H1 (cell line): ENCODE measurements around the gene HECTD3. TPM values are rescaled to one million over a fixed set of nuclear protein-coding genes. Genes with fewer than 3 reads are reported as not detected.

Source experiments
- CTCF ChIA-PET: fragments of 300-600 bp; sonication (Branson Sonifier 250); formaldehyde crosslinking; loops from one replicate; lab custom pipeline; 2021; ENCODE audit not compliant: partially characterized antibody; lab: Charles Lee
- POLR2A ChIA-PET: fragments of 300-600 bp; sonication (Branson Sonifier 250); formaldehyde crosslinking; loops from one replicate; lab custom pipeline; 2021; ENCODE audit warnings: inconsistent platforms; ENCODE audit not compliant: partially characterized antibody; lab: Charles Lee
- DNase-seq, 2 experiments: peaks; one replicate each; pipeline versions ENCODE4 v3.0.0 to v3.0.0-alpha.2; 2010 to 2022; ENCODE audit warnings: low spot score in 2 of 2, low read depth in 1 of 2, mixed read lengths in 1 of 2
- FAIRE-seq: peaks from 2 replicates; lab custom pipeline; 2011; peaks lifted over from hg19 to GRCh38; lab: Jason Lieb, UNC
- H2AFZ ChIP-seq: 2 replicates; pipeline ENCODE4 v1.8.1; 2012; ENCODE audit warnings: low read length, inconsistent platforms
- H2AK5ac ChIP-seq: 2 replicates; pipeline ENCODE4 v1.6.1; 2013; ENCODE audit warnings: low read depth, low read length
- H2BK120ac ChIP-seq: replicated peaks from 2 replicates; pipeline ENCODE3; 2013; ENCODE audit warnings: low read depth, low read length, inconsistent platforms
- H2BK12ac ChIP-seq: 2 replicates; pipeline ENCODE4 v1.6.1; 2013; ENCODE audit warnings: low read depth, low read length
- H2BK15ac ChIP-seq: 2 replicates; pipeline ENCODE4 v1.6.1; 2013; ENCODE audit warnings: low read length
- H2BK20ac ChIP-seq: 2 replicates; pipeline ENCODE4 v1.6.1; 2013; ENCODE audit warnings: low read length
- H2BK5ac ChIP-seq: 2 replicates; pipeline ENCODE4 v1.6.1; 2013; ENCODE audit warnings: low read depth, low read length
- H3K14ac ChIP-seq: 2 replicates; pipeline ENCODE4 v1.6.1; 2013; ENCODE audit warnings: inconsistent platforms; ENCODE audit not compliant: insufficient read length
- H3K18ac ChIP-seq: 2 replicates; pipeline ENCODE4 v1.6.1; 2013; ENCODE audit warnings: low read length; ENCODE audit errors: extremely low read depth
- H3K23ac ChIP-seq: 2 replicates; pipeline ENCODE4 v1.6.1; 2013; ENCODE audit warnings: inconsistent platforms; ENCODE audit not compliant: insufficient read length
- H3K23me2 ChIP-seq: 2 replicates; pipeline ENCODE4 v1.6.1; 2013; ENCODE audit warnings: low read depth, low read length
- H3K27ac ChIP-seq: 2 replicates; pipeline ENCODE4 v1.6.1; 2011; ENCODE audit warnings: low read depth, low read length, inconsistent platforms
- H3K27me3 ChIP-seq, 4 experiments: replicated peaks in 1 of 4; 1 replicate in 1 of 4; 2 replicates in 3 of 4; pipeline versions ENCODE4 v1.6.1 to v1.8.1; 2011 to 2013; ENCODE audit warnings: low read length in 3 of 4, mild to moderate bottlenecking in 3 of 4, inconsistent platforms in 2 of 4, mixed read lengths in 2 of 4, moderate library complexity in 1 of 4; ENCODE audit not compliant: control insufficient read depth in 3 of 4, insufficient read depth in 3 of 4; ENCODE audit errors: extremely low read depth in 1 of 4
- H3K36me3 ChIP-seq, 4 experiments: 2 replicates each; pipeline versions ENCODE4 v1.6.1 to v1.8.1; 2011 to 2013; ENCODE audit warnings: mild to moderate bottlenecking in 4 of 4, low read length in 3 of 4, moderate library complexity in 2 of 4, control low read depth in 1 of 4, inconsistent platforms in 1 of 4; ENCODE audit not compliant: insufficient read depth in 4 of 4, control insufficient read depth in 2 of 4
- H3K4ac ChIP-seq: replicated peaks from 2 replicates; pipeline ENCODE3; 2013; ENCODE audit warnings: low read length, low read depth, mixed read lengths, inconsistent platforms; ENCODE audit not compliant: insufficient read length
- H3K4me1 ChIP-seq, 4 experiments: replicated peaks in 1 of 4; 1 replicate in 1 of 4; 2 replicates in 3 of 4; pipeline versions ENCODE4 v1.6.1 to v1.8.1; 2011 to 2013; ENCODE audit warnings: low read length in 3 of 4, inconsistent platforms in 2 of 4, mixed read lengths in 1 of 4; ENCODE audit not compliant: insufficient read depth in 4 of 4, control insufficient read depth in 3 of 4
- H3K4me2 ChIP-seq, 2 experiments: 2 replicates each; pipeline versions ENCODE4 v1.6.1 to v1.8.1; 2011 to 2013; ENCODE audit warnings: low read depth in 2 of 2, low read length in 2 of 2, control low read depth in 1 of 2, inconsistent platforms in 1 of 2, mild to moderate bottlenecking in 1 of 2; ENCODE audit not compliant: insufficient read depth in 1 of 2
- H3K4me3 ChIP-seq, 4 experiments: fragments of 200-600, 300-600 bp in 1 of 4; sonication (generic), shearing (Covaris generic), sonication (Bioruptor Twin) in 1 of 4; 2 replicates each; pipeline versions ENCODE4 v1.5.1 to v1.8.1; 2011 to 2016; ENCODE audit warnings: low read length in 4 of 4, low read depth in 3 of 4, control low read depth in 2 of 4, inconsistent platforms in 2 of 4, mild to moderate bottlenecking in 2 of 4, mixed read lengths in 1 of 4, moderate library complexity in 1 of 4; ENCODE audit not compliant: insufficient read depth in 2 of 4; ENCODE audit errors: extremely low read depth in 1 of 4
- H3K56ac ChIP-seq: replicated peaks from 2 replicates; pipeline ENCODE3; 2013; ENCODE audit warnings: low read depth, mild to moderate bottlenecking, mixed read lengths, low read length, inconsistent platforms; ENCODE audit not compliant: insufficient read length
- H3K79me1 ChIP-seq: 2 replicates; pipeline ENCODE4 v1.6.1; 2013; ENCODE audit warnings: low read depth, low read length, control low read depth
- H3K79me2 ChIP-seq, 2 experiments: 2 replicates each; pipeline versions ENCODE4 v1.6.1 to v1.8.1; 2012 to 2013; ENCODE audit warnings: low read length in 2 of 2, mild to moderate bottlenecking in 2 of 2, inconsistent platforms in 1 of 2; ENCODE audit not compliant: insufficient read depth in 2 of 2, control insufficient read depth in 1 of 2
- H3K9ac ChIP-seq, 4 experiments: replicated peaks in 1 of 4; 1 replicate in 1 of 4; 2 replicates in 3 of 4; pipeline versions ENCODE4 v1.6.1 to v1.8.1; 2011 to 2013; ENCODE audit warnings: low read depth in 3 of 4, low read length in 3 of 4, control low read depth in 2 of 4, mild to moderate bottlenecking in 2 of 4, moderate library complexity in 2 of 4, inconsistent platforms in 1 of 4; ENCODE audit errors: extremely low read depth in 1 of 4
- H3K9me3 ChIP-seq, 2 experiments: 2 replicates each; pipeline versions ENCODE4 v1.6.1 to v1.8.1; 2012 to 2013; ENCODE audit warnings: mild to moderate bottlenecking in 2 of 2, moderate library complexity in 2 of 2, control low read depth in 1 of 2, inconsistent platforms in 1 of 2, low read depth in 1 of 2, low read length in 1 of 2, mixed read lengths in 1 of 2; ENCODE audit not compliant: insufficient read depth in 2 of 2
- H4K20me1 ChIP-seq, 2 experiments: replicated peaks in 1 of 2; 2 replicates each; pipeline versions ENCODE3 to v1.8.1; 2011 to 2013; ENCODE audit warnings: inconsistent platforms in 2 of 2, low read length in 2 of 2, mild to moderate bottlenecking in 1 of 2; ENCODE audit not compliant: insufficient read depth in 2 of 2, control insufficient read depth in 1 of 2
- H4K5ac ChIP-seq: 2 replicates; pipeline ENCODE4 v1.6.1; 2013; ENCODE audit warnings: low read length, low read depth, mixed read lengths, inconsistent platforms; ENCODE audit not compliant: insufficient read length
- H4K8ac ChIP-seq: 2 replicates; pipeline ENCODE4 v1.8.0; 2013; ENCODE audit warnings: mild to moderate bottlenecking, moderate library complexity, low read length, inconsistent platforms; ENCODE audit not compliant: insufficient read depth; ENCODE audit errors: extremely low read depth
- H4K91ac ChIP-seq: replicated peaks from 2 replicates; pipeline ENCODE3; 2013; ENCODE audit warnings: low read length, mixed read lengths, inconsistent platforms; ENCODE audit not compliant: insufficient read length
- CBX8 ChIP-seq: fragments of 300-800, 300-1000 bp; sonication (generic); IDR thresholded peaks from 2 replicates; pipeline ENCODE4 v1.7.1; 2016; ENCODE audit warnings: low read depth, low read length, borderline replicate concordance
- CHD2 ChIP-seq: IDR thresholded peaks from 2 replicates; pipeline ENCODE4 v1.6.1; 2012; ENCODE audit warnings: low read length, improper control_type of control experiment
- EP300 ChIP-seq, 2 experiments: IDR thresholded peaks; 1 replicate in 1 of 2; 2 replicates in 1 of 2; pipeline ENCODE4 v1.6.1; 2011 to 2012; ENCODE audit warnings: low read depth in 2 of 2, low read length in 2 of 2, mild to moderate bottlenecking in 2 of 2, borderline replicate concordance in 1 of 2, inconsistent platforms in 1 of 2, moderate library complexity in 1 of 2
- POLR2AphosphoS5 ChIP-seq: IDR thresholded peaks from 2 replicates; pipeline ENCODE4 v1.6.1; 2011; ENCODE audit warnings: low read depth, low read length
- WGBS, 2 experiments: shearing (Covaris generic) in 1 of 2; methylation state at CpG; one replicate each; pipeline versions ENCODE4 v1.1.6 to v1.1.7; 2013 to 2015; ENCODE audit warnings: low lambda C conversion rate in 2 of 2, mixed read lengths in 2 of 2, inconsistent platforms in 1 of 2, low coverage in 1 of 2, missing lambda C conversion rate in 1 of 2; ENCODE audit not compliant: insufficient replicate concordance in 2 of 2, insufficient coverage in 1 of 2, insufficient read length in 1 of 2; ENCODE audit errors: extremely low coverage in 1 of 2, missing lambda C conversion rate in 1 of 2; 5-methylcytosine and 5-hydroxymethylcytosine counted together
- polyA plus RNA-seq, 7 experiments: library from polyadenylated mRNA; depleted of rRNA in 3 of 7; stranded (reverse) in 5 of 7; unstranded in 2 of 7; fragments of >200 nt in 5 of 7; fragments of 200-250 nt in 2 of 7; gene quantifications; 1 replicate in 5 of 7; 2 replicates in 1 of 7; 4 replicates in 1 of 7; pipeline versions ENCODE4 v1.2.1 to v1.2.3, GENCODE V29; 2011 to 2013; ENCODE audit warnings: missing spikeins in 2 of 7, mixed read lengths in 2 of 7
- total RNA-seq: library from RNA; stranded (reverse); fragmentation: NEBNext Ultra II Directional; extraction: Animal tissue kit (Norgen Biotek cat#: 25700); gene quantifications from 2 replicates; pipeline ENCODE4 v1.2.1, GENCODE V29; 2021
- TF ChIP-seq, protein P1 (sequence below): IDR thresholded peaks from 2 replicates; pipeline ENCODE4 v1.6.1; 2012; ENCODE audit warnings: low read length, inconsistent platforms

HECTD3 gene
- total and polyA plus RNA-seq, 2 of the 8 experiments (the other 6 are each of a cell fraction or from before 2014, with no cell fraction given) = 32.9 to 52.7 TPM

DNA sequence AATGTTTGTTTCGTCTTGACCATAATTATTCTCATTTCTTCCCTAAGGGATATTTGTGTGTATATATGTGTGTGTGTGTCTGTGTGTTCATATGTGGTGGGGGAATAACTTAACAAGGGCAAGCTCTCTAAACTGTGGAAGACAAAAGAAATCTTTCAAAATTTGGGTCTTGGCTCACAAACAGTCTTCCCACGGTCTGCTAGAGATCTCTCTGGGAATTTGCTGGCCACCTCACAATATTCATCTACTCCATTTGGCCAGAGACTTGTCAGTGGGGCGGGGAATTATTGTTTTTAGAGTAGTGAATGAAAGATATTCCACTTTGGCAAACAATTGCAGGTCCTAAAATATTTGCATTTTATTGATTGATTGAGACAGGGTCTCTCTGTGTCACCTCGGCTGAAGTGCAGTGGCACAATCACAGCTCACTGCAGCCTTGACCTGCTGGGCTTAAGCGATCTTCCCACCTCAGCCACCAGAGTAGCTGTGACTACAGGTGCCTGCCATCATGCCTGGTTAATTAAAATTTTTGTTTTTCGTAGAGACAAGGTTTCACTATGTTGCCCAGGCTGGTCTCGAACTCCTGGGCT, 16.7 kb downstream of the HECTD3 start:
- Histone ChIP-seq H4K8ac (no peak overlapping the region), H3K56ac (no peak overlapping the region), H2AFZ (no peak overlapping the region), H4K91ac (no peak overlapping the region), H3K23me2 (no peaks in the 10 kb centered on the region), H3K14ac (no peak overlapping the region), H2BK120ac (no peak overlapping the region), H3K79me1 (no peaks in the 10 kb centered on the region), H2BK20ac (no peak overlapping the region), H2BK12ac (no peak overlapping the region), H4K20me1 (no peaks in the 10 kb centered on the region), H3K4me1 (no peaks in the 10 kb centered on the region), H2BK5ac (no peak overlapping the region), H2AK5ac (no peak overlapping the region), H3K36me3 (no peaks in the 10 kb centered on the region), H2BK15ac (no peak overlapping the region), H3K27ac (no peak overlapping the region), H3K9ac (no peak overlapping the region), H4K5ac (no peak overlapping the region), H3K9me3 (no peaks in the 10 kb centered on the region), H3K4me2 (no peak overlapping the region), H3K27me3 (no peaks in the 10 kb centered on the region), H3K23ac (no peak overlapping the region), H3K4ac (no peak overlapping the region), H3K18ac (no peak overlapping the region), H3K79me2 (no peaks in the 10 kb centered on the region), H3K4me3 (no peak overlapping the region)
- FAIRE-seq = no peak
- TF ChIP-seq CBX8 = no peak
- TF ChIP-seq EP300 (IDR thresholded peaks at IDR 0.05; ENCODE audit: borderline replicate concordance in 1 of 2, low read depth in 2 of 2, low read length in 2 of 2) = no peak
- no peak for TF ChIP-seq POLR2AphosphoS5
- TF ChIP-seq, protein P1, sequence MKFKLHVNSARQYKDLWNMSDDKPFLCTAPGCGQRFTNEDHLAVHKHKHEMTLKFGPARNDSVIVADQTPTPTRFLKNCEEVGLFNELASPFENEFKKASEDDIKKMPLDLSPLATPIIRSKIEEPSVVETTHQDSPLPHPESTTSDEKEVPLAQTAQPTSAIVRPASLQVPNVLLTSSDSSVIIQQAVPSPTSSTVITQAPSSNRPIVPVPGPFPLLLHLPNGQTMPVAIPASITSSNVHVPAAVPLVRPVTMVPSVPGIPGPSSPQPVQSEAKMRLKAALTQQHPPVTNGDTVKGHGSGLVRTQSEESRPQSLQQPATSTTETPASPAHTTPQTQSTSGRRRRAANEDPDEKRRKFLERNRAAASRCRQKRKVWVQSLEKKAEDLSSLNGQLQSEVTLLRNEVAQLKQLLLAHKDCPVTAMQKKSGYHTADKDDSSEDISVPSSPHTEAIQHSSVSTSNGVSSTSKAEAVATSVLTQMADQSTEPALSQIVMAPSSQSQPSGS = no peak
- TF ChIP-seq CHD2 = no peak
- POLR2A ChIA-PET = interaction anchor here (1.0 to 1.8 kb wide), 2 partner anchors 8 to 175 kb away, joined by 4 read pairs; partner anchors contain the start of gene EIF2B3
- no peak for DNase-seq
- 84% methylated on average over 7 of the region's 7 CpGs; no CpG with 5 or more reads in 1 of the 2 experiments for WGBS, 2 experiments
- CTCF ChIA-PET = interaction anchor here (0.6 to 0.7 kb wide), 2 partner anchors 175 to 1064 kb away, joined by 3 read pairs; no protein-coding TSS in a partner anchor
